ENCODE results near the gene SIGLEC11. TPM values are rescaled to one million over a fixed set of nuclear protein-coding genes. Genes with fewer than 3 reads are reported as not detected.
"Not testable (repeated sequence)": the region's sequence is repeated elsewhere in the genome, so short reads cannot be mapped to it uniquely, and the experiment has no call there.

Gene SIGLEC11
- total RNA-seq, 1 experiment from 2014 or later, result not detected

DNA sequence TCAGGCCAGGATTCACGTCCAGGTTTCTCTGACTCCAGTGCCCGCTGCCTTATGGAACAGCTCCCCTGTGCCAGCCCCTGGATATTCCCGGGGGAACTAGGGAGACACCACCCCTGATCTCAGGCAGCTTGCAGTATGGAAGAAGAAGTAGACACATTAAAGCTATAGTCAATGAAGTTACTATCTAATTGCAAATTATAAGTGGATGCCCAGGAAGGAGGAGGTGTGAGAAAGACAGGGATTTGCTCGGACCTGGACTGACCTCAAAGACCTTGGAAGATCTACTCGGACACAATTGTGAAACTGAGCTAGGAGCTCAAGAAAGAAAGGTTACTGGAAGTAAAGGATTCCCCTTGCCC is 10.4 kb downstream of the SIGLEC11 start:
- Histone ChIP-seq H3K27ac (ENCODE audit: low read depth, low read length, poor library complexity, severe bottlenecking) (no peak overlapping the region), H3K27me3 (replicated peaks; ENCODE audit: insufficient read depth, low read depth, low read length, poor library complexity) (no peaks in the 10 kb centered on the region), H3K4me1 (ENCODE audit: insufficient read depth, low read length, poor library complexity, severe bottlenecking) (no peaks in the 10 kb centered on the region), H3K36me3 (ENCODE audit: insufficient read depth, low read length, poor library complexity, severe bottlenecking) (no peaks in the 10 kb centered on the region), H3K9me3 (ENCODE audit: low read depth, low read length, poor library complexity, severe bottlenecking) (no peaks in the 10 kb centered on the region), H3K4me3 (ENCODE audit: low read depth, low read length, poor library complexity, severe bottlenecking) (no peak overlapping the region)
- ChIA-PET CTCF (no interaction called here), POLR2A (ENCODE audit: low non-redundant PET) (no interaction called here)
- no TSS peak for BruUV-seq (replicated peaks)
- no peak for TF ChIP-seq EZH2 (IDR thresholded peaks at IDR 0.05; ENCODE audit: borderline replicate concordance, low read depth, low read length, poor library complexity, severe bottlenecking)
- TF ChIP-seq, protein P1, sequence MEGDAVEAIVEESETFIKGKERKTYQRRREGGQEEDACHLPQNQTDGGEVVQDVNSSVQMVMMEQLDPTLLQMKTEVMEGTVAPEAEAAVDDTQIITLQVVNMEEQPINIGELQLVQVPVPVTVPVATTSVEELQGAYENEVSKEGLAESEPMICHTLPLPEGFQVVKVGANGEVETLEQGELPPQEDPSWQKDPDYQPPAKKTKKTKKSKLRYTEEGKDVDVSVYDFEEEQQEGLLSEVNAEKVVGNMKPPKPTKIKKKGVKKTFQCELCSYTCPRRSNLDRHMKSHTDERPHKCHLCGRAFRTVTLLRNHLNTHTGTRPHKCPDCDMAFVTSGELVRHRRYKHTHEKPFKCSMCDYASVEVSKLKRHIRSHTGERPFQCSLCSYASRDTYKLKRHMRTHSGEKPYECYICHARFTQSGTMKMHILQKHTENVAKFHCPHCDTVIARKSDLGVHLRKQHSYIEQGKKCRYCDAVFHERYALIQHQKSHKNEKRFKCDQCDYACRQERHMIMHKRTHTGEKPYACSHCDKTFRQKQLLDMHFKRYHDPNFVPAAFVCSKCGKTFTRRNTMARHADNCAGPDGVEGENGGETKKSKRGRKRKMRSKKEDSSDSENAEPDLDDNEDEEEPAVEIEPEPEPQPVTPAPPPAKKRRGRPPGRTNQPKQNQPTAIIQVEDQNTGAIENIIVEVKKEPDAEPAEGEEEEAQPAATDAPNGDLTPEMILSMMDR (conservative IDR thresholded peaks at IDR 0.05; ENCODE audit: low read depth, low read length), result no peak
- no peak for DNase-seq (ENCODE audit: low spot score)
- intact Hi-C loops (cut with micrococcal nuclease; ENCODE audit: unreplicated experiment), result no loop called here

DNA sequence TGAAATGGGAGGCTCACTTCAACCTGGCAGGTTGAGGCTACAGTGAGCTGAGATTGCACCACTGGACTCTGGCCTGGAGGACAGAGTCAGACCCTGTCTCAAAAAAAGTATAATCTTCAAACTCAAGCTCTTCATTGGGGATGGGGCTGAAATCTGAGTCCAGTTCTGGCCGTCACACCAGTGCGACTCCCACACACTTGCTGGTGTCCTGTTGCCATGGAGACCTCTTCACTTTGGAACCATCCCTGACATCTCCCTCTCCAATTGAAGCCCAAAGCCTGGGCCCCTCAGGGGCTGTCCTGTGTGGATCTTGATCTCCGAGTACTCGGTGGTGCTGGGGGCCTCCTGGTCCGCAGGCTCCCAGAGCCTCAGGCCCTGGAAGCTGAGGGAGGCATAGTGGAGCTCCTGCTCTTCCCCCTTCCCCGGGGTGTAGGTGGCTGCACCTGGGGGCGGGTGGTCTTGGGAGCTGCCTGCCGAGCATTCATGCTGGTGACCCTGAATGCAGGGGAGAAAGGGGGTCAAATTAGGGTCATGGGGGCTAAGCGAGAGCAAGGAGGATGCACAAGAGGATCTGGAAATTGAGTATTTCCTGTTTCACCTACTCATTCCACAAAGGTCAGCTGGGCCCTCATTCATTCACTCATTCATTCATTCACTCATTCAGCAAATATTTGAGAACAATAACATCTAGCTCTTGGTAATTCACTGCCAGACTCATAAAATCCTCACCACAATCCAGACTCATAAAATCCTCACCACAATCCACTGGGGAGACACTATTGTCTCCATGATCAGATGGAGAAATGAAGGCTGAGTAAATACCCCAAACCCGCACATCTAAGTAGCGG is 11.0 kb downstream of the SIGLEC11 start:
- H3K4me1 ChIP-seq (ENCODE audit: insufficient read depth, low read length, poor library complexity, severe bottlenecking), result no peaks in the 10 kb centered on the region
- no peak for TF ChIP-seq EZH2 (IDR thresholded peaks at IDR 0.05; ENCODE audit: borderline replicate concordance, low read depth, low read length, poor library complexity, severe bottlenecking)
- TF ChIP-seq, protein P1 (conservative IDR thresholded peaks at IDR 0.05; ENCODE audit: low read depth, low read length), result no peak
- POLR2A ChIA-PET (ENCODE audit: low non-redundant PET), result interaction anchor here (0.5 kb wide), 1 partner anchor 120 kb away, joined by 18 read pairs; no protein-coding TSS in a partner anchor
- DNase-seq (ENCODE audit: low spot score), result no peak
- H3K27ac ChIP-seq (ENCODE audit: low read depth, low read length, poor library complexity, severe bottlenecking), result no peak overlapping the region
- H3K27me3 ChIP-seq (replicated peaks; ENCODE audit: insufficient read depth, low read depth, low read length, poor library complexity), result no peaks in the 10 kb centered on the region
- no peaks in the 10 kb centered on the region for H3K36me3 ChIP-seq (ENCODE audit: insufficient read depth, low read length, poor library complexity, severe bottlenecking)
- no peak overlapping the region for H3K4me3 ChIP-seq (ENCODE audit: low read depth, low read length, poor library complexity, severe bottlenecking)
- intact Hi-C loops (cut with micrococcal nuclease; ENCODE audit: unreplicated experiment), result no loop called here
- H3K9me3 ChIP-seq (ENCODE audit: low read depth, low read length, poor library complexity, severe bottlenecking), result no peaks in the 10 kb centered on the region
- no TSS peak for BruUV-seq (replicated peaks)
- CTCF ChIA-PET, result no interaction called here

DNA sequence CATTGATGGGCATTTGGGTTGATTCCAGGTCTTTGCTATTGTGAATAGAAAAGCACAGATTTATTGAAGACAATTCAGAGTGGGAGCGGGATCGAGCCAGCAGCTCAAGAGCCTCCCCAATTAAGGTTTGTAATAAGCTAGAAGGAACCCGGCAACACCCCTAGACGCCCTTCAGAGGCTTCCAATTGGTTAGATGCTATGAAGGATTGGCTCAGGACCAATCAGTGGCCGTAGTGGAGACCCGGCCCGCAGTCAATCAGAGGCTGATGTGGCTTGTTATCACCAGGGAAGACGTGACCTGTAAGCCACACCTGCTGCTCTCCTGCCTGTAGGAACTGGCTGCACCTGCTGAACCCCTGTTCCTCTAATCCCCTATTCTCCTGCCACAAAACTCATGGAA is 14.6 kb downstream of the SIGLEC11 start:
- no TSS peak for BruUV-seq (replicated peaks)
- Histone ChIP-seq H3K4me1 (ENCODE audit: insufficient read depth, low read length, poor library complexity, severe bottlenecking) (no peaks in the 10 kb centered on the region), H3K36me3 (ENCODE audit: insufficient read depth, low read length, poor library complexity, severe bottlenecking) (no peaks in the 10 kb centered on the region), H3K27me3 (replicated peaks; ENCODE audit: insufficient read depth, low read depth, low read length, poor library complexity) (no peaks in the 10 kb centered on the region), H3K27ac (ENCODE audit: low read depth, low read length, poor library complexity, severe bottlenecking) (no peak overlapping the region), H3K9me3 (ENCODE audit: low read depth, low read length, poor library complexity, severe bottlenecking) (no peaks in the 10 kb centered on the region), H3K4me3 (ENCODE audit: low read depth, low read length, poor library complexity, severe bottlenecking) (no peak overlapping the region)
- ChIA-PET CTCF (no interaction called here), POLR2A (ENCODE audit: low non-redundant PET) (no interaction called here)
- no peak for DNase-seq (ENCODE audit: low spot score)
- intact Hi-C loops (cut with micrococcal nuclease; ENCODE audit: unreplicated experiment), result no loop called here
- no peak for TF ChIP-seq EZH2 (IDR thresholded peaks at IDR 0.05; ENCODE audit: borderline replicate concordance, low read depth, low read length, poor library complexity, severe bottlenecking)
- TF ChIP-seq, protein P1 (conservative IDR thresholded peaks at IDR 0.05; ENCODE audit: low read depth, low read length), result no peak

DNA sequence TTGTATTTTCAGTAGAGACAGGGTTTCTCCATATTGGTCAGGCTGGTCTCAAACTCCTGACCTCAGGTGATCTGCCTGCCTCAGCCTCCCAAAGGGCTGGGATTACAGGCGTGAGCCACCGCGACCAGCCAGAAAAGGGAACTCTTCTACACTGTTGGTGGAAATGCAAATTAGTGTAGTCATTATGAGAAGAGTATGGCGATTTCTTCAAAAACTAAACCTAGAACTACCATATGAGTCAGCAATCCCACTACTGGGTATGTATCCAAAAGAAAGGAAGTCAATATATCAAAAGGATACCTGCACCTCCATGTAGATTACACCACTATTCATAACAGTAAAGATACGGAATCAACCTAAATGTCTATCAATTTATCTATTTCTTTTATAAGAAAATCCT is 16.4 kb downstream of the SIGLEC11 start:
- H3K4me3 ChIP-seq (ENCODE audit: low read depth, low read length, poor library complexity, severe bottlenecking); DNase-seq (ENCODE audit: low spot score); H3K27me3 ChIP-seq (replicated peaks; ENCODE audit: insufficient read depth, low read depth, low read length, poor library complexity); BruUV-seq (replicated peaks); H3K36me3 ChIP-seq (ENCODE audit: insufficient read depth, low read length, poor library complexity, severe bottlenecking); H3K27ac ChIP-seq (ENCODE audit: low read depth, low read length, poor library complexity, severe bottlenecking); CTCF ChIA-PET; POLR2A ChIA-PET (ENCODE audit: low non-redundant PET); intact Hi-C loops (cut with micrococcal nuclease; ENCODE audit: unreplicated experiment); H3K9me3 ChIP-seq (ENCODE audit: low read depth, low read length, poor library complexity, severe bottlenecking); H3K4me1 ChIP-seq (ENCODE audit: insufficient read depth, low read length, poor library complexity, severe bottlenecking): not testable (repeated sequence)
